ENCODE results near the gene PHLPP1. TPM values are rescaled to one million over a fixed set of nuclear protein-coding genes. Genes with fewer than 3 reads are reported as not detected.

PHLPP1 gene
- total and polyA plus RNA-seq, 9 of the 15 experiments (the other 6 are each of a cell fraction or from before 2014, with no cell fraction given), result 0.56 to 9.0 (median 4.5) TPM

DNA sequence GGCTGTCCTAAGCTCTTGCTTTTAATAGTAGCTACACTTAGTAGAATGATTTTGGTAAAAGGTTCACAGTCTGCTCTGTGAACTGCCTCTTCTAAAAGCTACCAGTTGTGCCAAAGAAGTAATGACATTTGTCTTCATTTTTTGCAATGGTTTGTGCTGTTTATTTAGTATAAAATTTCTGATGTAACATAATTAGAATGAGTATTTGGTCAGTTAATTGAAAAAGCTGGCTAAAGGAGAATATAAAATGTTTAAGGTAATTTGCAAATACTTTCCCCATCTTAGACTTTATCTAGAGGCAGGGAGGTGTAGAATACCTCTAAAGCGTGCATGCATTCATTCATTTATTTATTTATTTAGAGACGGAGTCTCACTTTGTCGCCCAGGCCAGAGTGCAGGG is 71.3 kb downstream of the PHLPP1 start:
- POLR2A ChIA-PET, result no interaction called here

More for the DNA sequence above, 71.3 kb downstream of the PHLPP1 start:
- H3K4me3 ChIP-seq, result no peak overlapping the region
- no peaks in the 10 kb centered on the region for H3K36me3 ChIP-seq (ENCODE audit: control insufficient read depth, insufficient read depth, low read length)
- 92% methylated on average over 3 of the region's 3 CpGs for WGBS (ENCODE audit: insufficient coverage, low coverage, missing lambda C conversion rate)
- intact Hi-C loops (cut with micrococcal nuclease), result no loop called here
- BruUV-seq (replicated peaks), result no TSS peak
- no peak overlapping the region for H3K9ac ChIP-seq (ENCODE audit: insufficient read depth in 1 of 2, low read depth in 2 of 2, low read length in 2 of 2)
- ATAC-seq (no peak), FAIRE-seq (no peak), DNase-seq (ENCODE audit: extremely low read depth in 1 of 4, low spot score in 3 of 4) (no peak)
- no peak overlapping the region for H3K4me2 ChIP-seq (ENCODE audit: insufficient read depth, low read length)
- in situ Hi-C loops (cut with MboI), result no loop called here
- H3K27ac ChIP-seq (ENCODE audit: extremely low read depth, low read depth, low read length), result no peak overlapping the region
- H3K79me2 ChIP-seq (ENCODE audit: control insufficient read depth, insufficient read depth, low read length), result peaks cover 46% of the 10 kb centered on the region
- H3K9me3 ChIP-seq (replicated peaks; ENCODE audit: control insufficient read depth, insufficient read depth, low read depth, low read length), result no peaks in the 10 kb centered on the region
- H3K27me3 ChIP-seq (ENCODE audit: control insufficient read depth in 2 of 2, insufficient read depth in 2 of 2, low read length in 2 of 2), result no peaks in the 10 kb centered on the region
- no peaks in the 10 kb centered on the region; the same call in 1 of the 2 replicates for H4K20me1 ChIP-seq (replicated peaks; ENCODE audit: control insufficient read depth, insufficient read depth, low read length)
- CTCF ChIA-PET (ENCODE audit: low intra/inter-chr PET ratio), result no interaction called here
- H3K4me1 ChIP-seq (replicated peaks in 1 of 2; ENCODE audit: control insufficient read depth in 2 of 2, insufficient read depth in 2 of 2, low read length in 2 of 2), result peaks cover 0 to 4% of the 10 kb centered on the region in 2 experiments; a peak in 2 of 5 replicates
- no peak overlapping the region for H2AFZ ChIP-seq (ENCODE audit: low read depth, low read length)
- peaks cover 3% of the 10 kb centered on the region for H3K9me1 ChIP-seq (ENCODE audit: control insufficient read depth, insufficient read depth, low read length)
- TF ChIP-seq ZBTB43 (CRISPR knock-in tag; IDR thresholded peaks at IDR 0.05), result no peak
- TF ChIP-seq, protein P1, sequence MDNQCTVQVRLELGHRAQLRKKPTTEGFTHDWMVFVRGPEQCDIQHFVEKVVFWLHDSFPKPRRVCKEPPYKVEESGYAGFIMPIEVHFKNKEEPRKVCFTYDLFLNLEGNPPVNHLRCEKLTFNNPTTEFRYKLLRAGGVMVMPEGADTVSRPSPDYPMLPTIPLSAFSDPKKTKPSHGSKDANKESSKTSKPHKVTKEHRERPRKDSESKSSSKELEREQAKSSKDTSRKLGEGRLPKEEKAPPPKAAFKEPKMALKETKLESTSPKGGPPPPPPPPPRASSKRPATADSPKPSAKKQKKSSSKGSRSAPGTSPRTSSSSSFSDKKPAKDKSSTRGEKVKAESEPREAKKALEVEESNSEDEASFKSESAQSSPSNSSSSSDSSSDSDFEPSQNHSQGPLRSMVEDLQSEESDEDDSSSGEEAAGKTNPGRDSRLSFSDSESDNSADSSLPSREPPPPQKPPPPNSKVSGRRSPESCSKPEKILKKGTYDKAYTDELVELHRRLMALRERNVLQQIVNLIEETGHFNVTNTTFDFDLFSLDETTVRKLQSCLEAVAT (IDR thresholded peaks at IDR 0.05), result no peak
